OCI-LY1 (cell line): ENCODE measurements around the gene TCP11L2.

ENCODE experiments used
- CTCF ChIP-seq: fragments of 200-600 bp; sonication (generic), shearing (Covaris generic); IDR thresholded peaks from 2 replicates; pipeline ENCODE4 v1.5.1; 2017; ENCODE audit warnings: mild to moderate bottlenecking, antibody characterized with exemption, low read length, moderate library complexity, mixed read lengths
- EZH2 ChIP-seq: fragments of 200-600 bp; sonication (generic), shearing (Covaris generic); IDR thresholded peaks from 2 replicates; pipeline ENCODE4 v1.8.0; 2017; ENCODE audit warnings: borderline replicate concordance, mixed run types, mild to moderate bottlenecking, antibody characterized with exemption, low read length, moderate library complexity, mixed read lengths

GRCh38 chr12:106301611-106302321 is 767 bp upstream of the TCP11L2 start:
- TF ChIP-seq CTCF (no peak), EZH2 (no peak)
